GM04503 (cell line): ENCODE measurements around the gene C4orf36.
"Not testable (repeated sequence)": the region's sequence is repeated elsewhere in the genome, so short reads cannot be mapped to it uniquely, and the experiment has no call there.

Experiments used
- DNase-seq: peaks from one replicate; pipeline ENCODE4 v3.0.0-alpha.2; 2012; ENCODE audit warnings: low read depth

Gene C4orf36

GRCh38 chr4:86916392-86916791, 24.2 kb upstream of the C4orf36 start:
- no peak for DNase-seq

DNA sequence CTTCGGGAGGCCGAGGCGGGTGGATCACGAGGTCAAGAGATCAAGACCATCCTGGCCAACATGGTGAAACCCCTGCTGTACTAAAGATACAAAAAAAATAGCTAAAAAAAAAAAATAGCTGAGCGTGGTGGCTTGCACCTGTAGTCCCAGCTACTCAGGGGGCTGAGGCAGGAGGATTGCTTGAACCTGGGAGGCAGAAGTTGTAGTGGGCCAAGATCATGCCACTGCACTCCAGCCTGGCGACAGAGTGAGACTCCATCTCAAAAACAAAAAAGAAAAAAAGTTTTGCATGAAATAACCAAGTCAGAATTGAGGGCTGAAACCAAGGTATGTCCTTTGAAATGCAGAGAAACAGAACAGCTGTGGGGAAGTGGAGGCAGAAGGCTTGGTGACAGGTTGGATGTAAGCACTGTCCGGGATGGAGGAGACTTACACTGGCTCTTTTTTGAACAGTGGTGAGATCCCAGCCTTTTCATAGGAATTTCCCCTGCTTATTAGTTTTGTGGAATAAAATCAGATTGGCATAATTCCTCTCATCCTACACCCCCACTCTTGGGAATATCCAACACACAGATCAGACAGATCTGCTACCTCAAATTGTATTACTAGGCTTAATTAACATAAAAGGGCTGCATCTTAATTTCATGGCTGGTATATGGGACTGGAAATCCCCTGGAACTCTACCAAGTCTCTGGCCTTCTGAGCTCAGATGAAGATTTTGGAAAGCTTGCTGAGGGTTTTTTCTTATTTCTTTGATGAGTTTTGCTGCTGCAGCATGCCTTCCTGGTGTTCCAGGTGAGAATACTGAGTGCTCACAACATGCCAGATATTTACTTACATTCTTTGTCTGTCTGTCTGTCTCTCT, 18.8 kb upstream of the C4orf36 start:
- no peak for DNase-seq

- no peak for DNase-seq
Observed at GRCh38 chr4:86910369-86910768, 18.1 kb upstream of the C4orf36 start.

DNA sequence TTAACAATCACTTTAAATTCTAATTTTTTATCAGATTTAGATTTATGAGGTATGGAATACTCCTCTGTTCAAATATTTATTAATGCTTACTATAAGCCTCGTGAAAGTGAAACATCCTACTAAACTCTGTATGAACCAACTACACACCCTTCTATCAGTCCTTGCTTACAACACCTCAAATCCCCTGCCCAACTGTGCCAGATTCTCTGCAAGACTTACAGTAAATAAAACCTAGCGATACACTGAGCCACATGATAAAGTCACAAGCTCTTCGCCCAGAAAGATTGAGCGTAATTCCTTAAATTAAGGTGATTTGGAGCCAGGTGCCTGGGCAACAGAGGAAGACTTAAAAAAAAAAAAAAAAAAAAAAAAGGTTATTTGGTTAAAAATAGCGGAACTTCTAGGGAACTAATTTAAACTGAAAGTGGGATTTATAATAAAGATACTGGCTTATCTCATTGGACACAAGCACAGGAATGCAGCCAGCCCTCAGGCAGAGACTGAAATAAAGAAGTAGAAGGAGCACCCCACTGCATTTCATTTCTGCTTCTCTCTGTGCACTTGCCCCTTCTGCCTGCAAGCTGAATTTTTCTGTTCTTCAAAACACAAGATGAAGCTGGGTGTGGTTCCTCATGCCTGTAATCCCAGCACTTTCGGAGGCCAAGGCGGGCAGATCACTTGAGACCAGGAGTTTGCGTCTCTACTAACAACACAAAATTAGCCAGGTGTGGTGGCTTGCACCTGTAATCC, 17.5 kb upstream of the C4orf36 start:
- no peak for DNase-seq

DNA sequence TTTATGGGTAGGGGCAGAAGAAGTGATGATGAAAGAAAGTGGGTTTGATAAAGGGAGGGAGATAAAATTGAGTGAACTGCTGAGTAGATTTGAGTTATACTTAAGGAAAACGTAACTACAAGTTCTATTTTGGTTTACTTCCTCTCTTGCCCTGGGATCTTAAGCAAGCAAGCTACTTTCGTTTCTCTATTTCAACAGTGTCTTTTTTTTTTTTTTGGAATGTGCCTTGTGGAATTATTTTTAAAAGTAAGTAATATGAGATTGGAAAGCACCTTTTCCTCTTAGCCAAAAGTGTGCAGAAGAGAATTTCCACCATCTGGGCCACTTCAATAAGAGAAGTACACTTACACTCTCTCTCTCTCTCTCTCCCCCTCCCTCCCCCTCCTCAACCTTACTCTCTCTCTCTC, 16.0 kb upstream of the C4orf36 start:
- no peak for DNase-seq

DNA sequence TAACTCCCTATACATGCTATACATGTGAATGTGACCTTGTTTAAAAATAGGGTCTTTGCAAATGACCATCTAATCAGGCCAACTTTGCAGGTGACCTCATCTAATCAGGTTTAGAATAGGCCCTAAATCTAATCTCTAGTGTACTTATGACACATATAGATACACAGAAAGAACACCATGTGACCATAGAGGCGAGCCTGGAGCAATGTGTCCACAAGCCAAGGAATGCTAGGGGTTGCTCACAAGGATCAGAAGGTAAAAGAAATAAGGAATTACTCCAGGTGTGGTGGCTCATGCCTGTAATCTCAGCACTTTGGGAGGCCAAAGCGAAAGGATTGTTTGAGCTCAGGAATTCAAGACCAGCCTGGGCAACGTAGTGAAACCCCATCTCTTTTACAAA, 9.6 kb upstream of the C4orf36 start:
- no peak for DNase-seq

GRCh38 chr4:86898562-86898961, 6.3 kb upstream of the C4orf36 start:
- DNase-seq, result no peak

- DNase-seq, result no peak
Observed at GRCh38 chr4:86896596-86896995, 4.4 kb upstream of the C4orf36 start.

DNA sequence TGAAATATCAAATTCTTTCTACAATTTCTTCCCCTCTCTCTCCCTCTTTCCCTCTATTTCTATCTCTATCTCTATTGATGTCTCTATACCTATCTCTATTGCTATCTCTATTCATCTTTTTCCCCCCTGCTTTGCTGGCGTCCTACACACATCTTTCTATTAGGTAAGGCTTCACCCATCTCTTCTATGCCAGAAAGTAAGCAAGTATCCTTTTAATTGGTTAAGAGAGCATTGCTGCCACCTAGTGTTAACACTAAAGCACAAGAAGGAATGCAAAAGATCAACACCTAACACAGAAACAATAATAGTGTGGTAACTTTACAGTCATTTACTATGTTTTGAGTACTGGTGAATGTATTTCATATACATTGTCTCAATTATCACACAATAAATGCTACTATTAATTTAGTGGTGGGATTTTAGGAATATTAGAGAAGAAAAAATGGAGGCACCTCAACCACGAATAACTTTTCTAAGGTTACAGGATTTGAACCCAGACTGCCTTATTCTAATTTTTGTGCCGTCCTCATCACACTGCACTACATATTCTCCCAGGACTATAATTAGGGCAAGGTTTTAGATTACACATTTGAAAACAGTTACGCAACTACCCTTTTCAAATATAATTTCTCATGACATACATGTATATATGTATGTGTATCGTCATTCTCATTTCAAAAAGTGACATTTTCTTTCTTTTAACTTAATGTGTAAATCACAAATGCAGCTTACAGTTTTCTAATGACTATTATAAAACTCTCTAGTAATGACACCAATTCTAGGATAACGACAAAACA, 3.7 kb upstream of the C4orf36 start:
- no peak for DNase-seq

DNA sequence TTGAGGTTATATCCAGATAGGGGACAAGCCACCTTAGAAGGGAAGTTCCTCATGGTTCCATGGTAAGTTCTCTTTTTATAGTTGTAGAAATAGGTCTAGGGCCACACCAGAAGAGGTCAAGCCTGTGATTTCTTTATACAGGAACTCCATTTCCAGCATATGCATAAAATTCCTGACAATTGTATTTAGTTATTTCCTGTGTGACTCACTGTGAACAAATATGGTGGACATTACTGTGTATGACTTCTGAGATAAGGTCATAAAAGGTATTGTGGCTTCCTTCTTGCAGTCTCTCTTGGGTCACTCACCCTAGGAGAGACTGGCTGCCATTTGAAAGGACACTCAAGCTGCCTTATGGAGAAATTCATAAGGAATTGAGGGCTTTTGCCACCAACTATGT, 2.2 kb upstream of the C4orf36 start:
- no peak for DNase-seq

DNA sequence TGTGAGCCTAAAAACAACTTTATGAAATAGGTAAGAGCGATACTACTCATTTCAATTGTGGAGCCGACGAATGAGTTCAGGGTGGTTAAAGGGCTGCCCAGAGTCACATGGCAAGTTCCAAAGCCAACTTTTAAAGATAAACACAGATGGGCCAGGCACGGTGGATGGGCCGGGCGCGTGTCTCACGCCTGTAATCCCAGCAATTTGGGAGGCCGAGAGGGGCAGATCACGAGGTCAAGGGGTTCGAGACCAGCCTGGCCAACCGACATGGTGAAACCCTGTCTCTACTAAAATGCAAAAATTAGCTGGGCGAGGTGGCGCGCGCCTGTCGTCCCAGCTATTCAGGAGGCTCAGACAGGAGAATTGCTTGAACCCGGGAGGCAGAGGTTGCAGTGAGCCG, 914 bp upstream of the C4orf36 start:
- no peak for DNase-seq

- DNase-seq, result no peak
Observed at GRCh38 chr4:86892636-86892960, 376 bp upstream of the C4orf36 start.

DNA sequence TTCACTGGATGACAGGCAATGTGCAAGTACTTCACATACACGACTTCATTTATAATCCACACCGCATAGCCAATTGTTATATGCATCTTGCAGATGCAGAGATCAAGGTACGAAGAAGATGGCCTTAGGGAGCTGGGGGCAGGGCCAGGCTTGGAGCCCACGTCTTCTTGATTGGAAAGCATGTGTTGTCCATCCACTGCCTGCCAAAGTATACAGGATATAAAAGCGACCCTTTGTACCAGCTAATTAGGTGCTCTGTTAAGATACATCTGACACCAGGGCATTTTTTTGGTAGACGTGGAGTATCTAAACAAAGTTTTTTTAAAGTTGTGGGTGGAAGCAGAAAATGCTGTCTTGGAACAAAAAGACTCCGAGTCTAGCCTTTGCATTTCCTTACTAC, 1.4 kb downstream of the C4orf36 start:
- DNase-seq, result no peak

GRCh38 chr4:86879641-86880040, 12.6 kb downstream of the C4orf36 start:
- no peak for DNase-seq

GRCh38 chr4:86878640-86879039, 13.6 kb downstream of the C4orf36 start:
- no peak for DNase-seq

- no peak for DNase-seq
Observed at GRCh38 chr4:86876894-86877685, 15.1 kb downstream of the C4orf36 start.

- not testable (repeated sequence) for DNase-seq
Observed at GRCh38 chr4:86875436-86875835, 16.8 kb downstream of the C4orf36 start.

DNA sequence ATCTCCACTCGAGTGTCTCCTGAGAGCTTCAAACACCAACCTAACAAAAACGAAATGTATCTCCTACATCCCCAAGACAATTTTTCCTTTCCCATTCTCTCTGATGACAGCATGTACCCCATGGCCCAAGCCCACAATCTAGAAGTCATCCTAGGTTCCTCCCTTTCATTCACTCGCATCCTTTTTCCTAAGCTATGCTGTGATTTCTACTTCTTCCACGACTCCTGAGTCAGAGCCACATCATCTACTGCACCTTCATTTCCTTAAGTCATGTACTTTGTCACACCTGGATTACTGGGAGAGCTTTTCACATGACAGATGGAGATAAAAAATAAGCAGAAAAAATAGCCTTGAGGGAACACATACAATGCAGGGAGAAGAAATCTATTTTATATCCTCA, 20.1 kb downstream of the C4orf36 start:
- DNase-seq, result no peak

- no peak for DNase-seq
Observed at GRCh38 chr4:86870442-86871069, 21.7 kb downstream of the C4orf36 start.

GRCh38 chr4:86857341-86858052, 34.7 kb downstream of the C4orf36 start:
- no peak for DNase-seq

DNA sequence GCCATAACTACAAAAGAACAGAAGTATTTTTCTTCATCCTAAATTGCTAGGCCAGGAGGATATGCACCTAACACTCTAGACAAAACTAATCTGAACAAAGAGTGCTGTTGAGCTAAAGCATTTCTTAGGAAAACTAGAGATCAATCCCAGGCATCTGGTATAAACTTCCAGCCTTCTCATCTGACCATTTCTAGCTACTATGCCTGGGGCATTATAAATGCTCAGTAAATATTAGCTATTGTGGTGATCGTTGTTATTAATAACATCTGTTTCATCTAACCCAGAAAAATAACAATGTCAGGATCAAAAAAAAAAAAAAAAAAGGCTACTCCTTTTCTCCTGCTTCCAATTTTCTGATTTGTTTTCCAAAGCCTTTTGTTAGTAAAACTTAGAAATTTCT, 35.3 kb downstream of the C4orf36 start:
- DNase-seq, result no peak
